GM18517 (cell line): ENCODE results near the gene NKIRAS2.

Experiments
- ATAC-seq: cut with Tn5 transposase; IDR thresholded peaks from one replicate; pipeline ENCODE4 v1.9.1; 2021; ENCODE audit warnings: mild to moderate bottlenecking, moderate library complexity; ENCODE audit not compliant: unreplicated experiment

Gene NKIRAS2

GRCh38 chr17:42053731-42054500, 34.0 kb downstream of the NKIRAS2 start:
- no peak for ATAC-seq

DNA sequence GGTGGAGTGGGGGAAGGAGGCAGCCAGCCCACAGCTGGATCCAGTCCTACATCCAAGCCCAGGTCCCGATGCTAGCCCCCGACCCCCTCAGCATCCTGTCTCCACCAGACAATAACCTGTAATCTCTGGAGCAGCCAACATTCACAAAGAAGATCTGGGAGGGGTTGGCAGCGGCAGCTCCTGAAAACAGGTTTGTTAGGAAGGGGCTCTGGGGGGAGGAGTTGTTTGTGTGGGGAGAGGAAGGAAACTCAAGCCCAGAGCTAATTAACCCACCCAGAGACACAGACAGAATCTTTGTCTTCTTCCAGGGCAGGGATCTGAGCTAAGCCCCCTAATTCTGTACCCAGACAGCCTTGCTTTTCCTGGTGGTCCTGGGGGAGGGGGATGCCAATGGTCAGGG, 35.1 kb downstream of the NKIRAS2 start:
- ATAC-seq: no peak

- ATAC-seq: no peak
These were observed 35.6 kb downstream of the NKIRAS2 start for GRCh38 chr17:42055496-42055895.

DNA sequence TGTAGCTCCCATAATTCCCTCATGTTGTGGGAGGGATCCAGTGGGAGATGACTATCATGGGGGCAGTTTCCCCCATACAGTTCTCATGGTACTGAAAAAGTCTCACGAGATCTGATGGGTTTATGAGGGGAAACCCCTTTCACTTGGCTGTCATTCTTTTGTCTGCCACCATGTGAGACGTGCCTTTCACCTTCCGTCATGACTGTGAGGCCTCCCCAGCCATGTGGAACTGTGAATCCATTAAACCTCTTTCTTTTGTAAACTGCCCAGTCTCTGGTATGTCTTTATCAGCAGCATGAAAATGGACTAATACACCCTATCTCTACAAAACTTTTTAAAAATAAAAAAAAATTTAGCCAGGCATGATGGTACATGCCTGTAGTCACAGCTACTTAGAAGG, 36.7 kb downstream of the NKIRAS2 start:
- ATAC-seq: no peak

DNA sequence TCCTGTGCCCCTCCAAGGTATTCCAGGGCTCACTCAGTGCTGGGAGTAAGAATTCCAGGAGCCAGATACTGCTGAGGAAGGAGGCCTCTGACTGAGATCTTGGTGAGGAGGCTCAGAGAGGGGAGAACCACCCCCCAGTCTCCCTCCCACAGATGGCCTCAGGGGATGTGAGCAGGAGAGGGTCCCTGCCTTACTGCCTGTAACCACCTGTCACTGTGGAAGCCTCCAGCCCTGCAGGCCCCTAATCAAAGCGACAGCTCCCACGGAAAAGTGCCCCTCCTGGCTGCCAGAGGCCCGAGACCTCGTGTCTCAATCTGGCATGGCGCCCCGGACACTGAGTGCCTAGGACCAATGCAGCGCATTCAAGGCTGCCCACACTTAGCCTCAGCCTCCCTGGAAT, 38.2 kb downstream of the NKIRAS2 start:
- ATAC-seq: no peak

DNA sequence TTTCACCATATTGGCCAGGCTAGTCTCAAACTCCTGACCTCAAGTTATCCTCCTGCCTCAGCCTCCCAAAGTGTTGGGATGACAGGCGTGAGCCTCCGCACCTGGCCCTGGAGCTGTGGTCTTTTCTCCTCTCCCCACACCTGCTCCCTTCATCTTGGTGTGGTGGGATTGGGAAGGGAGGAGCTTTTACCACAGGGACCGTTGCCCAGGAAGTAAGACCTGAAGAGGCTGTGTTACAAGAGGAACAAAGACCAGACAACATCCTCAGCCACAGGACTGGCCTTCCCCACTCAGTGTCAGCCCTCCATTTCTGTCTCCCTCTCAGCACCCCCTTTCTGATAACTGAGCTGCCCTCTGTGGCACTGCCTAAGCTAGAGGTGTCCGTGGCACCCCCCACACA, 39.9 kb downstream of the NKIRAS2 start:
- no peak for ATAC-seq

DNA sequence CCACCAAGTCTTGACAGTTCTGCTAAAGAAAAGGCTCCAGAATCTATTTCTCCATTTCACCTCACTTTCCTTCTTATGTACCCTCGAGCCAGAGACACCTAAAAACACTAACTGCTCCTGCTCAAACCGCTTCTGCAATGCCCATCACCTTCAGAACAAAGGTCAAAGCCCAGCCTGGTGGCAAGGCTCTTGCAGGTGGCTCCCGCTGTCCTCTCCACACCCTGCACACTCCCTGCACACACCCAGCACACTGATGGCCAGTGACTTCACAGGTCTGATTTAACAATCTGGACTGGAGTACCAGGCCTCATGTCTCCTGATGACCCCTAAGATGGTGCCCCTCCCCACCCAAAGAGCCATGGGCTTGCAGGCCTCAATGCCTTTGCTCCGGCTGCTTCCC, 40.3 kb downstream of the NKIRAS2 start:
- no peak for ATAC-seq

GRCh38 chr17:42061646-42062487, 42.0 kb downstream of the NKIRAS2 start:
- ATAC-seq: no peak

DNA sequence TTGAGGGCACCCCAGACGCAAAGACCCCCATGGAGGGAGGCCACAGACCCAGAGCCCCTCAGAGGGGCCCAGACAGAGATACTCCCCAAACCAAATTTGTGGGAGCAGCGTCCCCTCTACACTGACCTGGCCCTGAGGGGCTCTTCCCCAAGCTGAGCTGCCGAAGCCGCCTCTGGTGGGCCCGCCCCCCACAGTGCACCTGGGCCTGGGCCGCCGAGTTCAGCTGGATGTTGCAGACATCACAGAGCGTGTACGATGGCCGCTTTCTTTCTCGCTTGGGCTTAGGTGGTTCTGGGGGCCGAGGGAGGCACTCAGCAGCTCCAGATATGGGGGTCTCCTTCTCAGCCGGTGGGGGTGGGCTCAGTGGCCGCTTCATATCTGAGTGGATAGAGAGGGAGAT, 42.8 kb downstream of the NKIRAS2 start:
- no peak for ATAC-seq

GRCh38 chr17:42065201-42065600, 45.3 kb downstream of the NKIRAS2 start:
- ATAC-seq: no peak

GRCh38 chr17:42067371-42068091, 47.6 kb downstream of the NKIRAS2 start:
- ATAC-seq: no peak

DNA sequence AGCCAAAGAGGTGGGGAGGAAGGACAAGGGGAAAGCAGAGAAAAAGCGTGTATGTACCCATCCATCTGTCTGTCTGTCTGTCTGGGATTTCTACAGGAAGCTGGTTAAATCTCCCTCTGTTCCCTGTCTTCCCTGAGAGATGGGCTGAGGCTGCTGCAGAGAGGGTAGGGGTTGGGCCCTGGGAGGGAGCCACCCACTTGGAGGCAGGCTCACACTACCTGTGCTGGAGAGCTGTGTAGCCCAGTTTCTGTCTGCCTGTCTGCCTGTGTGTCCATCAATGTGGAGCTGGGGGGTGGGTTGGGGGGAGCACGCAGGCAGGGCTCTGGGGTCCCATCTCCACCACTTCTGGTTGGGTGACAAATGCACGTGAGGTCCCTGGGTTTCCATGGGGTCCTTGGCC, 49.1 kb downstream of the NKIRAS2 start:
- ATAC-seq: no peak

- no peak for ATAC-seq
These were observed 51.9 kb downstream of the NKIRAS2 start for GRCh38 chr17:42071810-42072209.

DNA sequence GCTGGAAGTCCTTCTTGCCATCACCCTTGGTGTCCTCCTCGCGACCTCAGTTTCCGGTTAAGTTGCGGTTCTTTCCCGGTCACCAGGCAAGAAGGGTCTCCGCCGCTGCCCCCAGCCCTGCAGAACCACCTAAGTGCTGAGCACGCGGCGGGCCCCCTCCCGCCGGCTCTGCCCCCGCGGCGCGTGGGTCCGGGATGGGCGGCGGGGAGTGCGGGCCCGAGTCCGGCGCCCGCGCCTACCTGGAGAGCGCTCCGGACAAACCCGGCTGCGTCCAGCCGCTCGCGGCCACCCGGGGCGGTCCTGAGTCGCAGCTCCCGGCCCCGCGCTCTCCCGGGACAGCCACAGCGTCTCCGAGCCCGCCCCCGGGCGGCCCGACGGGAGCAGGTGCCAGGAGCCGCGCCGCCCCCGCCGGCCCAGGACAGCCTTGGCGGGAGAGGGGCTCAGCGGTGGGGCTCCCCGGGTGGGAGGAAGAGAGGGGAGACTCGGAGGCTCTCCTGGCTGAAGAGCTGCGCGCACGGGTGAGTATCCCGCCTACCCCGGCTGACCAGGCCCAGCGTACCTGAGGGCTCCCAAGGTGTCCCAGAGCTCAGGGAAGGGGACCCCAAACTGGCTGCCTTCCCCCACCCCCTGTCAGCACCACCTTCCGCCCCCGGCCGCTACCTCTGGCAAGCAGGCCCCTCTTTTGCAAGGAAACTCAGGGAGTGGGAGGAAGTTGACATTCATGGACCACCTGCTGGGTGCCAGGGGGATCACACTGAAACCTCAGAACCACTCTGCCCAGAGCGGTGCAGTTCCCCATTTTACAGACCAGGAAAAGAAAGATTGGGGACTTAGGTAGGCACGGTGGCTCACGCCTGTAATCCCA, 52.7 kb downstream of the NKIRAS2 start:
- no peak for ATAC-seq
